T-helper 1 cell treated with Interleukin-12 subunit alpha and Interleukin-12 subunit beta and Interleukin-4 antibody, amounts not matched to agents 30 ng/mL and 1 ng/mL, for 36 hours (primary cell): Measurements from ENCODE around the gene IL4I1. TPM values are rescaled to one million over a fixed set of nuclear protein-coding genes. Genes with fewer than 3 reads are reported as not detected.

ENCODE experiments used
- intact Hi-C: fragments of 100-400 bp; cut with micrococcal nuclease; formaldehyde crosslinking; loops from one replicate; pipeline ENCODE4 v1.15.1; 2024
- total RNA-seq: library from RNA; stranded (reverse); gene quantifications from 2 replicates; pipeline ENCODE4 v1.2.3, GENCODE V29; 2022

The IL4I1 gene
- total RNA-seq, 1 donor from 2014 or later, result 10.4 TPM

DNA sequence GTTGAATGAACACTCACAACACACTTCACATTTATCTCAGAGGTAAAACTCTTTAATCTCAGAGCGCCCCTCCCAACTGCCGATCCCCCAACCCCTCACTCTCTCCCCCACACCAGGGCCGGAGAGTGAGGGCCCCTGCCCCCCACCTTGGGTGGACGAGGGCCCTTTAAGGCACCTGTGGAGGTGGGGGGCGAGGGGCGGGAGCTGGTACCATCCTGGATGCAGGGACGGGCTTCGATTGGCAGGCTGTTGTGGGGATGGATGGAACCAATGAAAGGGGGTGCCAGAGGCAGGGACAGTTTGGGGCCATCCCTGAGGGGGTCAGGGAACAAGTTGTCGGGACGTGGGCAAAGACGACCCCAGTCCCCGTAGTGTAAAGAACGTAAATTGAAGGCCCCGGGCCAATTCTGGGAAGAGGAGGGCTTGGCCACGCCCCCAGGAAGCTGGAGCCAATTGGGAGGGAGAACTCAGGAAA lies 27.6 kb downstream of the IL4I1 start:
- intact Hi-C loops, result loop anchor here (1.0 to 5.0 kb wide), 15 partner anchors 8 to 1622 kb away; partner anchors contain the start of genes AKT1S1, KCNC3, MED25 and NR1H2

DNA sequence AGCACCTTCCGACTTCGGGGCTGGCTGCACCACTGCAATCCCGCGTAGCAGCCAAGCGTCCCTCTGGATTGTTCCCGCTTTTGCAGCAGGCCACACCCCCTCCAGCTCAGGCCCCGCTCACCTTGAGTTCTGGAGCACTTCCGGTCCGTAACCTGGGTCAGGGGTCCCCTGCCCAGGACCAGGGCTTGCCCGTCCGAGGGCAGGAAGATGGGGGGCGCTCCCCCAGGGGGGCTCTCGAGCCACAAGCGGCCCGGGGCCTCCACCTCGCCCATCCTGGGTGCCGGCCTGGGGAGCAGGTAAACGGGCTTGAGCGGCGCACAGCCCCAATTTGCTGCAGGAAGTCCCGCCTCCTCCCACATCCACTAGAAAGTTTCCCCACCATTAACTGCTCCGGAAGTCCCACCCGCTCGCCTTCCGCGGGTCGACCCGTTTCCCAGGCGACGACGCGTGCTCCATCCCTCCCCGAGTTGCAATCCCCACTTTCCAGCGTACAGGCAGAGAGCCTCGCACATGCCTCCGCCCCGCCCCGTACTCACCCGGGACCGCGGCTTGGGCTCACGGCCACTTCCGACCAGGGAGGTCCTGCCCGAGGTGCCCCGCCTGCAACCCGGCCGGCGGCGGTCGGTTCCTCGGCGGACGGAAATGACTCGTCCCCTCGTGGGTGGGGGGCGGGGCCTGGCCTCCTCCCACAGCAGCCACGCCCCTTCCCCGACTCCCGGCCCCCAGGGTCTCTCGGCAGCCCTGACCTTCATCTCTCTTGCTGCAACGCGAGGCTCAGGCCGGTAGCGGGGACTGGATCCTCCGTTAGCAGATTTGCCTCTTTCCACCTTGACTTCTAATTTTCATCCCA lies 29.5 kb downstream of the IL4I1 start, which contains the start of gene PNKP:
Gene PNKP (minus strand): TSS at position 644 of the 850 bp plus-strand sequence. CDS start 372 bp downstream, at position 272.
- intact Hi-C loops, result loop anchor here (1.0 to 5.0 kb wide), 7 partner anchors 23 to 1620 kb away; partner anchors contain the start of genes FUZ, KCNC3, RRAS and SNRNP70

DNA sequence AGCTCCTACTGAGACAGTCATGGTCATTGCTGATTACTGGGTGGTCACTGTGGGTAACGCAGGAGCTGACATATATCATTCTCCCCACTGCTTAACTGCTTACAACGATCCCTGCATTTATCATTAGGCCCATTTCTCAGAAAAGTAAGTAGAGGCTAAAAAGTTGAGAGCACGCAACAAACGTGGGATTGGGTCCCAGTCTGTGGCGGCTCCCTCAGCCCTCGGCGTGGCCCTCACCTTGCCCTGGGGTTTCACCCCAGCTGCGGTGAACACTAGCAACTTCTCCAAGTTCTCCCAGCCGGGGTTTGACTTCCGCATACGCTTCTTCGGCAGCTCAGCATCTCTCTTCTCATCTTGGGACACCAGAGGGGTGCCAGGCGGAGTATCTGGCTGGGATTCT lies 31.8 kb downstream of the IL4I1 start:
- intact Hi-C loops, result loop anchor here (5.0 kb wide), 4 partner anchors 462 to 1618 kb away; partner anchors contain the start of genes KCNC3 and SNRNP70

DNA sequence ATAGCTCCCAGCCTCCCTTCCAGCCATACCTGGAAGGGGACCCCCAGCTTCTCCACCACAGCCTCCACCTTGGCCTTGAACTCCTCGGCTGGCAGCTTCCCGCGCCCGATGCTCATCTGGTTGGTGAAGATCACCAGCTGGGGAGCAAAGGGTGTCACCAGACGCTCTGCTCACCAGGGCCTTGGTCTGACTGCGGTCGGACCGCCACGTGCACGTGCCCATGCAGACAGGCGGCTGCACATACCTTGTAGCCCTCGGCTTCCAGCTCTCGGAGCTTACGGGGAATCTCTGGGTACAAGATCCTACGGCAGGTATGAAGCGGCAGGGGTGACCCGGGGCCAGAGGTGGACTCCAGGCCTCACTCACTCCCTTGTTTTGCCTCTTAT lies 32.8 kb downstream of the IL4I1 start:
- intact Hi-C loops, result no loop called here

DNA sequence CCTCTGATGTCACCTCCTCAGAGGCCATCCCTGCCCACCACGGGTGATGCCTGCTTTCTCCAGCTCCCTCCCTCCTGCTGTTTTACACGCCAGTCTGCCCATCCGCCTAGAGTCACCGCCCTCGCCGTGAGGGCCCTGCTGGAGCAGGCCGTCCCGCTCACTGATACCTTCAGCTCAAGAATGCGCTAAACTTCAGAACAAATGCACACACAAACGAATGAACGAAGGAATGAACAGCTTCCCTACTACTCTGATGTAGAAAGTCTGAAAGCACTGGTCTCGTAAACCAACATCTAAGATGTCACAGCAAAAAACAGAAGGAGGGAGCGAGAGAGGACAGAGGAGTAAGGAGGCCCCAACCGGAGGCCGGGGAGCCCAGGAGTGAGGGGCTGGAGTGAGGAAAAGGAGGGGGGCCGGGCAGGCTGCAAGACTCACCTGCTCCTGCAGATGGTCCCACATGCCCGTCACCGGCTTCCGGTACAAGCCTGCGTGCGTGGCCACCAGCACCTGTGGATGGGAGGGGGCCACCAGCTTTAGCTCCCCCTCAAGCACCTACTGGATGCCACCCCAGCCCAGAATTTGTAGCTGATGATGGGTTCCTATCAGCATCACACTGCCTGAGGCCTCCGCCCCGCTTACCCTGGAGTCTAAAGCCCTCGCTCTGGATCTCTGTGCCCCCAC lies 33.3 kb downstream of the IL4I1 start:
- intact Hi-C loops, result no loop called here

DNA sequence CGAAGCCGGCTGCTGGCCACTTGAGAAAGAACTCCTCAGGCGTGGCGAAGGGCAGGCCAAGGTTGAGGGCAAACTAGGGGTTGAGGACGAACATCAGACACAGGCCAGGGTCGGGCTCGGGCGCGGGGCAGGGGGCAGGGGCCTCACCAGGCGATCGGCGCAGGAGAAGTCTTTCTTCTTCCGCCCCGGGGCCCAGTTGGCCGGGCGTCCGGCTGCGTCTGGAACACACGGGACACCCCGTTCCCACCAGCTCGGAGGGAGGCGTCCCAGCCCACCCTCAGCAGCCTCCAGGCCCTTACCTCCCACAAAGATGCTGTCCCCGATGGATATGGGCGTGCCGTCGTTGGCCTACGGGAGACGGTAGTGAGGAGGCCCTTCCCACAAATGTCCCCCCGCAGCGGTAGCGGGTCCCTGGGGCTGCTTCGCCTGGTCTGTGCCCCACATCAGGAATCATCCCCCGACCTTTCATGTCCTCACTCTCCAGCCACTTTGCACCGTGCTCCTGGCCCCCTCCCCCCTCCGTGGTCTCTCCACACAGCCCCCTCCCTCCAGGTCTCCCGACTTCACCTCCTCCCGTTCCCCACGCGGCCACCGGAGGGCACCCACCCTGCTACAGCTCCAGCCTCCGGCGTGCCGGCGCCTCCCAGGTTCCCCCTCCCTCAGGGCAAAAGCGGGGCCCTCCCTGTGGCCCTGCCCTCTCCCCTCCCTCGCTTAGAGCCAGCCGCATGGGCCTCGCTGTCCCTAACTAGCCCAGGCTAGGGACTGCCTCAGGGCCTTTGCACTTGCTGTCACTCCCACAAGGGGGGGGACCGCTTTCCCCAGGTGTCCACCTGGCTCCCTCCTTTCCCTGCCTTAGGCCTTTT lies 34.1 kb downstream of the IL4I1 start:
- intact Hi-C loops, result no loop called here

DNA sequence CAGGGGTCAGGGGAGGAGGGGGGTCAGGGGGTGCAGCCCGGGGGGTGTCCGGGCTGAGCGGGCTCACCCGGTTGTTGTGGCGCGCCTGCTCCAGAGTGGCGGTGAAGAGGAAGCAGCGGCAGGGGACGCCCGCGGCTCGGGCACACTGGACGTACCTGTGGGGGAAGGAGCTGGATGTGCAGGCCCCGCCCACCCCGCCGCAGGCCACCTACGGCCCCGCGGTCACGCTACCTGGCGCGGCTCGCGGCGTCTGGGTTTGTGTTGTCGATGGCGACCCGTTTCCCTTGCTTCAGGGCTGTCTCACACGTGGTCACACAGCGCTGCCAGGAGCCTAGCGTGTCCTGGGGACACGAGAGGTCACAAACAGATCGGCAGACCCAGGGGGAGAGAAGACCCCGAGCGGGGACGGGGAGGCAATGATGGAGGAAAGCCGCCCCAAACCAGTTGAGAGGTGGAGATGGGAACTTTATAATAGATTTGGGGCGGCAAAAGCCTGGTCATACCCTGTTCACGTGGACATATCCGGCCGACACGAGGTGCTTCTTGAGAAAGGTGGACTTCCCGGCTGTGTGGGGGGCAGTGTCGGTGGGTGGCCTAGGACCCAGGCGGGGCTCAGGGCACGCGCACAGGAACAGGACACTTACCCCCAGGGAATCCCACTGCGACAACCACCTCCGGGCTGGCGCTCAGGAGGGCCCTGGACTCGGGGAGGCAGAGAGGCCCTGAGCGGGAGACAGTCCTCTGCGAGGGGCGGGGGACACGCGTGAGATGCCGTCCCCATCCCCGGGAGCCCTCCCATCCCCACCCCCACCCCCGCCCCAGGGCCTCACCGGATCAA lies 34.9 kb downstream of the IL4I1 start:
- intact Hi-C loops, result no loop called here

DNA sequence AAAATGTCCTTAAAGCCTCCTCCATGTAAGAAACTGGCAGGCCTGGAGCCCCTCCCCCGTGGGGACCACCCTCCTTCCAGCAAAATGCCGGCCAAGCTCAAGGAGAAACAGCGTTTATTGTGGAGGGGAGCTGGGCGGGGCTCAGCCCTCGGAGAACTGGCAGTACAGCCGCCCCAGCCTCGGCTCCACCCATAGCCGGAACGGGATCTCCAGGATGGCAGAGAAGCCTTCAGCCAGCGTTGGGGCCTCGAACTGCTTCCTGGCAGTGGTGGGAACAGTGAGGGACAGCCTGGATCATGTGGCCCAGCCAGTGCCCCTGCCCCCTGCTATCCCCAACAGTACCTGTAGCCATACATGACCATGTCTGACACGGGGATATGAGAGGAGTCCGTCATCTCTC lies 35.6 kb downstream of the IL4I1 start:
- intact Hi-C loops, result no loop called here

DNA sequence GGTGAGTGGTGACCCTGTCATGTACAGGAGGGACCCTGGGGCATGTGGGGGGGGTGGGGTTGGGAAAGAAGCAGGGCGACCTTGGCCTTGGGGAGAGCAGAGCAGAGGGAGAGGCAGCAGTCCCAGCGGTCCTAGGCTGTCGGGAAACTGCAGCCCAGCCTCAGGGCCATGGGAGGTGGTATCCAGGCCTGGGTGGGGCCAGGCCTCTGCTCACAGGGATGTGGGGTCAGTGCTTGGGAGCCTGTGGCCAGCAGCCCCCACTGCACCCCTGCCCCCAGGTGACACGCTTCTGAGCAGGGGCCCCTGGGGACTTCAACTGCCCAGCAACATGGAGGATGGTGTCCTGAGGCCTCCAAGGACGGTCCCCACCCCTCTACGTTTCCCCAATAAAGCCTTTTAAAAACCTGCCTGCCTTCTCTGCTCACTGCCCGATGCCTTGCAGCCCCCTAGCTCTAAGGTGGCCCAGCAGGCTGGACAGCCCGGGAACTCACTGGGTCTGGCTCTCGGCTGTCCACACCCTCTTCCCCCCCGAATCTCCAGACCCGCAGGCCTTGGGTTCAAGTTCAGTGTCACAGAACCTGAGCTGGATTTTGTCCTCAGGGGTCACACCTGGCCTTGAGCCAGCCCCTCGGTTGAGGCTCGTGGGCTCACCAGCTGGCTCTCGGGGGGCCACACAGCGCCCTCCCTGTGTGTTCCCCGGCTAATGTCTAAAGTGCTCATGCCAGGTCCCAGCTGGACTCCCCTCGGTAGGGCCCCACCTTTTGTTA lies 36.2 kb downstream of the IL4I1 start:
- intact Hi-C loops, result no loop called here

DNA sequence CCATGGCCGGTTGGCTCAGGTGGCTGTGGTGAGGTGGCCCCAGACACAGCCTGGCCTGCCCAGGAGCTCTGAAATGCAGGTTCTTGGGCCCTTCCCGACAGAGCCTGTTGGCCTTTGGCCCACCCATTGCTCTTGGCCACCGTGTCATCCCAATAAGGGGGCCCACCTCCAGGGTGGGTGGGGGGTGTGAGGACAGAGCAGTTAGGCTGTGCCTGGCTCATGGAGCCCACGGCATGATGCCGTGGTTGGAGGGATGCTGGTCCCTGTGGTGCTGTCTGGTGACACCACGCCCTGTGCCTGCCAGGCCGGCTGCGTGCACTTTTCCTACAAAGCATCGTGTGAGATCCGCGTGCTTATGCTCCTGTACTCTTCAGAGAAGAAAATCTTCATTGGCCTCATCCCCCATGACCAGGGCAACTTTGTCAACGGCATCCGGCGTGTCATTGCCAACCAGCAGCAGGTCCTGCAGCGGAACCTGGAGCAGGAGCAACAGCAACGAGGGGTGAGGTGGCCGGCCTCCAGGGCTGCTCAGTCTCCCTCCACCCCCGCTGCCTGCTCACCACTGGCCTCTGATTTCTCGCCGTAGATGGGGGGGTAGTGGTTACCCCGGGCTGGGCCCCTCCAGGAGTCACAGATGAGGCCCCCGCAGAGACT lies 36.9 kb downstream of the IL4I1 start:
- intact Hi-C loops, result no loop called here

DNA sequence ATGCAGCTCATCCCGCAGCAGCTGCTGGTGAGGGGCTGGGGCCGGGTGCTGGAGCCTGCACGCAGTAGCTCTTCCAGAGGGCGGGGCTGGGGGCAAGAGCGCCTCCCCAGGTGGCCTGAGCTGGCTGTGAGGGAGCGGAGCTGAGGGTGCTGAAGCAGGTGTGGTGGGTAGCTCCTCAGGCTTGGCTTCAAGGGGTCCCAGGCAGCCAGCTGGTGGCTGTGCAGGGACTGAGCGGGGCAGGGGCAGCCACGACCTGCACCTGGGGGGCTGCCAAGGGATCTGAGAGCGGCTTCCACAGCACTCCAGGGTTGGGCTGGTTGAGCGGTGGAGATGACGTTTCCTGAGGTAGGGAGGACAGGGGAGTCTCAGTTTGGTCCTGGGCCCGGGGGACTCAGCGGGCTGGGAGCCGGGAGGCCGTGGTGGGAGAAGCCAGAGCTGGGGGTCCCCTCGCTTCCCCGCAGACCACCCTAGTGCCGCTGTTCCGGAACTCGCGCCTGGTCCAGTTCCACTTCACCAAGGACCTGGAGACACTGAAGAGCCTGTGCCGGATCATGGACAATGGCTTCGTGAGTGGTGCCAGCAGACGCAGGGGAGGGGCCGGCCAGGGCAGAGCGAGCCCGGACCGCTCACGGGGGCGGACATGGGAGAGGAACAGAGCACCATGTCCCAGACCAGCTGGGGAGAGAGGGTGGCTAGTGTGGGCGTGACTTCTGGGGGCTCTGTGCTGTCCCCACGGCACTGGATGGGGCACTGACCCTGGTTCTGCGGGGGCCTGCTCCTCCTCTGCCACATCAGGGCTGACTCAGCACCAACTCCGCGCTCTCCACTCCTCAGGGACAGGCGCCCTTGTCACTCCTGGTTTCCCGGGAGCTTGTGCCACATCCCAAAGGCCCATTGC lies 38.4 kb downstream of the IL4I1 start:
- intact Hi-C loops, result no loop called here

DNA sequence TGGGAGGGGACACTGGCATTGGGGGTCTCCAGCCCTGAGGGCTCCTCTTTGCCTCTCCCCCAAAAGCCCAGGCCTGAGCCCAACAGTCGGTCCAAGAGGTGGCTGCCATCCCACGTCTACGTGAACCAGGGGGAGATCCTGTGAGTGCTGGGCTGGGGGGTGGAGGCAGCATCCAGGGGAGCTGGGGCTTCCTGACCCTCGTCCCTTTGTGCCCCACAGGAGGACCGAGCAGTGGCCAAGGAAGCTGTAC lies 38.9 kb downstream of the IL4I1 start:
- intact Hi-C loops, result no loop called here

DNA sequence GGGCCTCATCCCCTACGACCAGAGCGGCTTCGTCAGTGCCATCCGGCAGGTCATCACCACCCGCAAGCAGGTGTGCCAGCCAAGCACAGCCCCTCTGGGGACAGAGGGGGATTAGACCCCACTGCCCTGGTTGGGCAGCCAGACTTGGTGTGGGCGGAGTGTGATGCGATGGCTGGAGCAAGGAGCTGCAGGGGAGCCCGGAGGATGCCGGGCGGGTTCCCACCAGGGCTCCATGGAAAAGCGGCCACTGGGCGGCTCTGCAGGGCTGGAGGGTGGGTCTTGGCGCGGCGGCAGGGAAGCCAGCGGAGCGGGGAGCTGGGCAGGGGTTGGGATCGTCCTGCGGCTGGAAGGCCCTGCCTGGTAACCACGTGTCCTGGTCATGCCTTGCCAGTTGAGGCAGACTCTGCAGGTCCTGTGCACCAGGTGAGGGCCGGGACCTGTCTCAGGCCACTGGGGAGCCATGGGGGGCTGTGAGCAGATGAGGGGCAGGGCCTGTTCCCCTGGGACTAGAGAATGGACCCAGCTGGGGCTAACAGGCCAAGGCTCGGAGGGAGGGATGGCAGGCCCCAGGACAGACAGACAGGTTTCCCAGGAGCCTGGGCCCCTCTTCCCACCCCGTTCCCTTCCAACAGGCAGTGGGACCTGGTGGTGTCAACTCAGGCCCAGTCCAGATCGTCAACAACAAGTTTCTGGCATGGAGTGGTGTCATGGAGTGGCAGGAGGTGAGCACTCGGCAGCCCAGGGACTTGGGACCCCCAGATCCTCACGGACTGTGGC lies 39.4 kb downstream of the IL4I1 start:
- intact Hi-C loops, result no loop called here

DNA sequence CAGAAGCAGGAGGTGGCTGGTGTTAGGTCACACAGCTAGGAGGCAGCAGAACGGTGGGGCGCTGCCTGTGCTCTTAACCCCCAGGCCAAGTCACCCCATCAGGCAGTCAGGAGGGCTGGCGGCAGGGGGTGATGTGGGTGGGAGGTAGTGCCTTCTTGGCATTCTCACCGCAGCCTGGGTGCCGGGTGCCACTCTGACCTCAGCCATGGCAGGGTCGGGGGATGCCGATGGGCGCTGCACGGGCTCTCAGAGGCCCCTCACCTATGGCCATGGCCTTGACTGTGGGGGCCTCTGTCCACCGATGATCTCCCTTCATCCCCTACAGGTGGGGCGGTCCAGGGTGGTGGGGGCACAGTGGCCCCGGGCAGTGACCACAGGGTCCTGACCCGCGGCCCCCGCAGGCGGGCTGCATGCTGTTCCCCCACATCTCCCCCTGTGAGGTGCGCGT lies 40.1 kb downstream of the IL4I1 start:
- intact Hi-C loops, result no loop called here

DNA sequence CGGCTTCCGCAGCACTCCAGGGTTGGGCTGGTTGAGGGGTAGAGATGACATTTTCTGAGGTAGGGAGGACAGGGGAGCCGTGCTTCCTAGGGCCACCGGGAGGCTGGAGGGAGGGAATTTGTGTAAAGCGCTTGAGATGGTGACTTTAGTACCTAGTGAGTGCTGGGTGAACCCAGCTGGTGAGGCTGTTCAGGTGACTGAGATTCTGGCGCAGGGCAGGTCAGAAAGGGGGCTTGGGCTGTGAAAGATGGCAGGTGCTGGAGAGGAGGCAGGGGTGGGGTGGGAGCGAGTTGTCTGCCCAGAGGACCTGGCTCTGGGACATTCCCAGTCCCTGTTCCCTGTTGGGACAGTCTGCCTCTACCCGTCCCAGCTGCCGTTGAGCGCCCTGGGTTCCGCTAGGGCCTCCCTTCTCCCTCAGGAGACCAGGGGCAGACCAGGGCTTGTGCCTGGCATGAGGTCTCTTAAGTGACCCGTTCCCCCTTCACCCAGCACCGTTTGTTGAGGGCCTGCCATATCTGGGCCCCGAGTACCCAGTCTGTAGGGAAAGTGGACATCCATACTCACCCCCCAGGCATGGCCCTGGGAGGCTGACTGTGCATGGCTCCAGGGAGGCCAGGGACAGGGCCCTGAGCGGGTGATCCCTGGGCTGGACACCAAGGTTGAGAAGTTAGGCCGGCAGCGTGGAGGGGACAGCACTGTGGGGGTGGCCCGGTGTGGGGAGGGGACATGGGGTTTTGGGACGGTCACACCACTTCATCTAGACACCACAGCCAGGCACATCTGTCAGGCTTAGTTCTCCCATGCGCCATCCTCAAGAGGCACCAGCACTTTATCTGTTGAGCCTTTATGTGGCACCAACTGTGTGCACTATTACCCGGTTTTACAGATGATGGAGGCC lies 40.8 kb downstream of the IL4I1 start:
- intact Hi-C loops, result no loop called here

DNA sequence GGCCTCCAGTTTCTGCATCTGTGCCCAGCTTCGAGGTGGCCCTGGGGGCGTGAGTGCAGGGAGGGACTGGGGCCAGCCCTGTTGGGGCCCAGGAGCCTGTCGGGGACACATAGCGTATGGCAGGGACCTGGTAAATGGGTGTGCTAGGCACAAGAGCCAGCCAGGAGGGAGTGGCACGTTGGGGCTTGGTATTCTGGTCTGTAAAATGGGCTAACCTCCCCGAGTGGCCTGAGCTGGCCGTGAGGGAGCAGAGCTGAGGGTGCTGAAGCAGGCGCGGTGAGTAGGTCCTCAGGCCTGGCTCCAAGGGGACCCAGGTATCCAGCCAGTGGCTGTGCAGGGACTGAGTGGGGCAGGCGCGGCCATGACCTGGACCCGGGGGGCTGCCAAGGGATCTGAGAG lies 41.4 kb downstream of the IL4I1 start:
- intact Hi-C loops, result no loop called here
